Neural progenitor cell (in vitro differentiated cells): Measurements from ENCODE around the gene RAD51AP2.

Experiments used
- EZH2phosphoT487 ChIP-seq: fragments of 200-600 bp; sonication (generic); IDR thresholded peaks from 2 replicates; pipeline ENCODE4 v1.6.1; 2017; ENCODE audit warnings: antibody characterized with exemption
- TF ChIP-seq, protein P1 (sequence below): fragments of 200-600 bp; sonication (generic); IDR thresholded peaks from 2 replicates; pipeline ENCODE4 v1.5.1; 2017; ENCODE audit warnings: antibody characterized with exemption, mild to moderate bottlenecking

DNA sequence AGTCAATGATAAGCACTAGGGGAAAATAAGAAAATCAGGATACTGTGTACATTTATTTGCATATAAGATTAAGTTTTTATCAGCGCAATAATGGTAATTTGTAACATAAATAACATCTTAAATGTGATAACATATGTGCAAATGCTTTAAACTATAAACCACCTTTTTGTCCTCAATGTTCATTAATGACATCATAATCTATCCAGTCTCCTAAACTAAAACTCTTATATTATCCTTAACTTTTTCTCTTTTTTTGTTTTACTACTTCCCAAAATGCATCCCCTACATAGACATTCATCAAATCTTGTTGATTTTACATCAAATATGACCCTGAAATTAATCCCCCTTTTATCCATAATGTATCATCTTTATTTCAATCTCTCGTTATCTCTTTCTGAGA lies 3.4 kb upstream of the RAD51AP2 start:
- TF ChIP-seq, protein P1, sequence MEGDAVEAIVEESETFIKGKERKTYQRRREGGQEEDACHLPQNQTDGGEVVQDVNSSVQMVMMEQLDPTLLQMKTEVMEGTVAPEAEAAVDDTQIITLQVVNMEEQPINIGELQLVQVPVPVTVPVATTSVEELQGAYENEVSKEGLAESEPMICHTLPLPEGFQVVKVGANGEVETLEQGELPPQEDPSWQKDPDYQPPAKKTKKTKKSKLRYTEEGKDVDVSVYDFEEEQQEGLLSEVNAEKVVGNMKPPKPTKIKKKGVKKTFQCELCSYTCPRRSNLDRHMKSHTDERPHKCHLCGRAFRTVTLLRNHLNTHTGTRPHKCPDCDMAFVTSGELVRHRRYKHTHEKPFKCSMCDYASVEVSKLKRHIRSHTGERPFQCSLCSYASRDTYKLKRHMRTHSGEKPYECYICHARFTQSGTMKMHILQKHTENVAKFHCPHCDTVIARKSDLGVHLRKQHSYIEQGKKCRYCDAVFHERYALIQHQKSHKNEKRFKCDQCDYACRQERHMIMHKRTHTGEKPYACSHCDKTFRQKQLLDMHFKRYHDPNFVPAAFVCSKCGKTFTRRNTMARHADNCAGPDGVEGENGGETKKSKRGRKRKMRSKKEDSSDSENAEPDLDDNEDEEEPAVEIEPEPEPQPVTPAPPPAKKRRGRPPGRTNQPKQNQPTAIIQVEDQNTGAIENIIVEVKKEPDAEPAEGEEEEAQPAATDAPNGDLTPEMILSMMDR, result no peak
- TF ChIP-seq EZH2phosphoT487, result no peak
